Measurements from ENCODE around the gene UROC1.

The UROC1 gene

DNA sequence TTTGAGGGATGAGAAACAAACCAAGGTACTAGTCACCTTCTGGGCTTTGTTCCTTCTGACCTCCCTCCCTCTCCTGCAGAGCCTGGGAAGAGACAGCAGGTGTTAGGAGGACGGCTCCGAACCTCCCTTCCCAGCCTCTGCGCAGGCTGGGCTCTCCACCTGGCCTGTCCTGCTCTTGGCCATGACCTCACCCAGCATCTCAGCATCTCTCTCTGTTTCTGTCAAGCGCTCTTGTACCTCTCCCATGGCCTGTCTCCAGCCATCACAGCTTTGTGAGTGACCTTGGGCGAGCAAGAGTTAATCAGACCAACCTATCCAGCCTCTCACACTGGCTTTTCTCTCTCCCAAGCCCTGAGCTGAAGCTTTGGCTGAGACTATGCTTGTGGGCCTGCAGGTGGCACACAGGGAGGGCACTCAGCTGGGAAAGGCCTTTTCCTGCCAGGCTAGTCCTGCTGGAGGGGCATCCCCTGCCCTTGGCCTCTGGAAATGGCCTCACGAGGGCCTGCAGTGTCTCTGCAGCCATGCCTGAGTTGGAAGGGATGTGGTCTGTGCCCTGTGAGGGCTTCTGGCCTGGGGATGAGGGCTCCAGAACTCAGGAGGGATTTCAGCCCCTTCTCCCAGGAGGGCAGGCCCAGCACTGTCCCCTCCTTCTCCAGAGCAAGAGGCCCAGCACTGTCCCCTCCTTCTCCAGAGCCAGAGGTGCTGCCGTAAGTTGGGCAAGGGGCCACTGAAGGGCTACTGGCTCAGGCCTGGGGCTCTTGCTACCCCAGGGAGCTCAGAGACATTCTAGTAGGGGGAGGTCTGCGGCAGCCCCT, 8.5 kb upstream of the UROC1 start:
- no peak for TF ChIP-seq CTCF (conservative IDR thresholded peaks at IDR 0.05; ENCODE audit: low read depth, low read length)
- no peak overlapping the region for H3K4me3 ChIP-seq (ENCODE audit: low read depth, low read length)
- DNase-seq (ENCODE audit: low read depth): no peak

DNA sequence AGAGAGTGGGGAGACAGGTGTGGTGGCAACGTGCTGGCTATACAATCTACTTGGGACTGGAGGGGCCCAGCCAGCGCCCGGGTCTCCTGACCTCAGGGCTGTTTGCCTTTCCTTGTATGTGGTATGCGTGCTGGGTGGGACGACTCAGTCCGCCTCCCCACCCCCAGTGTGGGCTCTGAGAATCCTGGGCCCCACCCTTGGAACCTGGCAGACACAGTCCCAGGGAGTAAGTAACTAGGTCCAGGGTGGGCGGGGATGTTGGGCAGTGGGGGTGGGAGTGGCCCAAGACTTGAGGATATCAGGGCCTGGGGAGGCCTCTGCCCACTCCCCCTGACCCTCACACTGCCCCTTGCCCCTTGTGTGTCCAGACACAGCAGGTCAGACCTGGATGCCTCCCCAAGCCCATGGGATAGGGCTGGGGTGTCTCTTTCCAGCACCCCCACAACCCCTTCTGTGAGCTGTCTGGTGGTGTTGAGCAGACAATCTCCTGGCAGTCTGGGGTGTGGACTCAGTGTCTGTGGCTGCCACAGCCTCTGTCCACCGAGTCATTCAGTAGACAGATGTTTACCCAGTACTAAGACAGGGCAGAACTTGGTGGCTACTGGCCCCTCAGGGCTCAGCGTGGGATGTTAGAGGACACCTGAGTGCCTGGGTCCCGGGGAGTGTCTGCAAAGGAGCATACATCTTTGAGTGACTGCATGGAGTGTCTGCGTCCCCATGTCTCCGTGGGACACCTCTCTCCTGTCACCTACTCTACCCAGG, 7.7 kb upstream of the UROC1 start:
- TF ChIP-seq CTCF (conservative IDR thresholded peaks at IDR 0.05; ENCODE audit: low read depth, low read length): no peak
- DNase-seq (ENCODE audit: low read depth): no peak
- no peak overlapping the region for H3K4me3 ChIP-seq (ENCODE audit: low read depth, low read length)

- TF ChIP-seq CTCF (conservative IDR thresholded peaks at IDR 0.05; ENCODE audit: low read depth, low read length): no peak
- DNase-seq (ENCODE audit: low read depth): no peak
- peak overlapping the region; percentile 26 for H3K4me3 ChIP-seq (ENCODE audit: low read depth, low read length)
Measured at GRCh38 chr3:126524429-126524988, 6.9 kb upstream of the UROC1 start.

DNA sequence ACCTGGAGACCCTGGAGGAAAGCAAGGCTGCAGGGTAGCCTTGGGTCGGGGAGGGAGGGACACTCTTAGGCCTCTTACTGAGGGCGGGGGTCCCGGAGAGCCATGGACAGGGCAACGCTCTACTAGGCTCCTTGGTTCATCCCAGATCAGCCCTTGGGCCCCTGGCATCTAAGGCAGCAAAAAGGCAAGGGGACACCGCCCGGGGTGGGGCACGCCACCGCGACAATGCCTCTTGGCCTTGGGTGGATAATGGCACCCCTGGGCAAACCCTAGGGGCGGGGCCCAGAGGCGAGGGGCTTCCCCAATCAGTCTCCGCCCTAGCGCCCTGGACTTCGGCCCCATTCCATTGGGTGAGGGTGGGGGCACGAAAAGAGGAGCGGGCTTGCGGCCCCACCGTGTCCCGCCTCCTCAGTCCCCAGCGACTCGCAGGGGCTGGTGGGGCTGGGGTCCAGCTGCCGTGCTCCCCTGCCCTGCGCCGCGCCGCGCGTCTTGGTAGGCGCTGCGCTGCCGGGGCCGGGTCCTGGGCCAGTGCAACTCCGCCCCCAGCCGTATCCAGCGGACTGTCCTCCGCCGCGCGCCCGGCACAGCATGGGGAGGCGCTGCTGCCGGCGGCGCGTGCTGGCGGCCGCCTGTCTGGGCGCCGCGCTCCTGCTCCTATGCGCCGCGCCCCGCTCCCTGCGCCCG, 6.3 kb upstream of the UROC1 start, which contains the start of gene CHST13:
Gene CHST13, plus strand, starts transcription at position 411 of the 684 bp plus-strand sequence. Its CDS starts 178 bp downstream, at position 589.
- H3K4me3 ChIP-seq (ENCODE audit: low read depth, low read length): peak within 1 kb of the TSS; percentile 26
- peak; percentile 36 for DNase-seq (ENCODE audit: low read depth)
- TF ChIP-seq CTCF (conservative IDR thresholded peaks at IDR 0.05; ENCODE audit: low read depth, low read length): no peak

GRCh38 chr3:126522363-126522788, 4.8 kb upstream of the UROC1 start:
- H3K4me3 ChIP-seq (ENCODE audit: low read depth, low read length): no peak overlapping the region
- peak; percentile 44 for DNase-seq (ENCODE audit: low read depth)
- peak; percentile 90 for TF ChIP-seq CTCF (conservative IDR thresholded peaks at IDR 0.05; ENCODE audit: low read depth, low read length)

- no peak overlapping the region for H3K4me3 ChIP-seq (ENCODE audit: low read depth, low read length)
- no peak for DNase-seq (ENCODE audit: low read depth)
- no peak for TF ChIP-seq CTCF (conservative IDR thresholded peaks at IDR 0.05; ENCODE audit: low read depth, low read length)
Measured at GRCh38 chr3:126521122-126521891, 3.7 kb upstream of the UROC1 start.
